IMR-90 (cell line): Measurements from ENCODE around the gene AMTN.

Experiments
- BHLHE40 ChIP-seq: fragments of 150-350 bp; IDR thresholded peaks from 2 replicates; pipeline ENCODE4 v1.6.1; 2016; ENCODE audit warnings: mild to moderate bottlenecking, low read depth, low read length
- CEBPB ChIP-seq: IDR thresholded peaks from 2 replicates; pipeline ENCODE4 v1.6.1; 2012; ENCODE audit warnings: low read depth, low read length, improper control_type of control experiment
- CHD1 ChIP-seq: IDR thresholded peaks from 2 replicates; pipeline ENCODE4 v1.6.1; 2012; ENCODE audit warnings: low read depth, low read length, improper control_type of control experiment
- FOS ChIP-seq: fragments of 150-350 bp; IDR thresholded peaks from 2 replicates; pipeline ENCODE4 v1.6.1; 2016; ENCODE audit warnings: low read depth, low read length
- POLR2A ChIP-seq: IDR thresholded peaks from 2 replicates; pipeline ENCODE4 v1.6.1; 2012; ENCODE audit warnings: mild to moderate bottlenecking, low read depth, low read length
- RAD21 ChIP-seq: IDR thresholded peaks from 2 replicates; pipeline ENCODE4 v1.6.1; 2012; ENCODE audit warnings: low read length, improper control_type of control experiment
- RCOR1 ChIP-seq: IDR thresholded peaks from 2 replicates; pipeline ENCODE4 v1.6.1; 2012; ENCODE audit warnings: mild to moderate bottlenecking, low read length, improper control_type of control experiment; ENCODE audit not compliant: insufficient replicate concordance
- RFX5 ChIP-seq: IDR thresholded peaks from 2 replicates; pipeline ENCODE4 v1.8.0; 2012; ENCODE audit warnings: low read depth, mild to moderate bottlenecking, low read length, moderate library complexity
- TF ChIP-seq, protein P1 (sequence below): conservative IDR thresholded peaks from 2 replicates; pipeline ENCODE4 v1.5.1; 2012; ENCODE audit warnings: mild to moderate bottlenecking, low read depth, low read length, improper control_type of control experiment
- TF ChIP-seq, protein P2 (sequence below): fragments of 150-350 bp; IDR thresholded peaks from 2 replicates; pipeline ENCODE4 v1.6.1; 2016; ENCODE audit warnings: low read depth, mild to moderate bottlenecking, low read length, moderate library complexity, borderline replicate concordance
- TF ChIP-seq, protein P3 (sequence below): fragments of 150-350 bp; IDR thresholded peaks from 2 replicates; pipeline ENCODE4 v1.6.1; 2017; ENCODE audit warnings: mild to moderate bottlenecking, antibody characterized with exemption, low read length, low read depth

DNA sequence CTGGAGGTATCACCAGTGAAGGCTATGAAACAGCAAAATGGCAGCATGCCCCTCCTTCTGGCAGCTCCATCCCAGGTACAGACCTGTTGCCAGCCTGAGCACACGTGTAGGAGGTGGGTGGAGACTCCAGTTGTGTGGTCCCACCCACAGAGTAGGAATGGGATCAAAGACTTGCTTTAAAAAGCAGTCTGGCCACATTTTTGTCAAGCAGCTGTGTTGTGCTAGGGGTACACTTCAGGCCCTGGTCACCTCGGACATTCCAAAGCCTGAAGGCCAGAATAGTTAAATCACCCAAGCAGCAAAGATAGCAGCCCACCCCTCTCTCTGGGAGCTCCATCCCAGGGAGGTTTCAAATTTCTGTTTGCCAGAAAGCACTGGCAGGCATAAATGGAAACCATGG, 53.4 kb downstream of the AMTN start:
- TF ChIP-seq, protein P1, sequence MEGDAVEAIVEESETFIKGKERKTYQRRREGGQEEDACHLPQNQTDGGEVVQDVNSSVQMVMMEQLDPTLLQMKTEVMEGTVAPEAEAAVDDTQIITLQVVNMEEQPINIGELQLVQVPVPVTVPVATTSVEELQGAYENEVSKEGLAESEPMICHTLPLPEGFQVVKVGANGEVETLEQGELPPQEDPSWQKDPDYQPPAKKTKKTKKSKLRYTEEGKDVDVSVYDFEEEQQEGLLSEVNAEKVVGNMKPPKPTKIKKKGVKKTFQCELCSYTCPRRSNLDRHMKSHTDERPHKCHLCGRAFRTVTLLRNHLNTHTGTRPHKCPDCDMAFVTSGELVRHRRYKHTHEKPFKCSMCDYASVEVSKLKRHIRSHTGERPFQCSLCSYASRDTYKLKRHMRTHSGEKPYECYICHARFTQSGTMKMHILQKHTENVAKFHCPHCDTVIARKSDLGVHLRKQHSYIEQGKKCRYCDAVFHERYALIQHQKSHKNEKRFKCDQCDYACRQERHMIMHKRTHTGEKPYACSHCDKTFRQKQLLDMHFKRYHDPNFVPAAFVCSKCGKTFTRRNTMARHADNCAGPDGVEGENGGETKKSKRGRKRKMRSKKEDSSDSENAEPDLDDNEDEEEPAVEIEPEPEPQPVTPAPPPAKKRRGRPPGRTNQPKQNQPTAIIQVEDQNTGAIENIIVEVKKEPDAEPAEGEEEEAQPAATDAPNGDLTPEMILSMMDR = no peak
- TF ChIP-seq RFX5 (no peak), CEBPB (no peak), POLR2A (no peak), BHLHE40 (no peak), RAD21 (no peak), FOS (no peak), CHD1 (no peak), RCOR1 (no peak)
- TF ChIP-seq, protein P2, sequence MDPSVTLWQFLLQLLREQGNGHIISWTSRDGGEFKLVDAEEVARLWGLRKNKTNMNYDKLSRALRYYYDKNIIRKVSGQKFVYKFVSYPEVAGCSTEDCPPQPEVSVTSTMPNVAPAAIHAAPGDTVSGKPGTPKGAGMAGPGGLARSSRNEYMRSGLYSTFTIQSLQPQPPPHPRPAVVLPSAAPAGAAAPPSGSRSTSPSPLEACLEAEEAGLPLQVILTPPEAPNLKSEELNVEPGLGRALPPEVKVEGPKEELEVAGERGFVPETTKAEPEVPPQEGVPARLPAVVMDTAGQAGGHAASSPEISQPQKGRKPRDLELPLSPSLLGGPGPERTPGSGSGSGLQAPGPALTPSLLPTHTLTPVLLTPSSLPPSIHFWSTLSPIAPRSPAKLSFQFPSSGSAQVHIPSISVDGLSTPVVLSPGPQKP = no peak
- TF ChIP-seq, protein P3, sequence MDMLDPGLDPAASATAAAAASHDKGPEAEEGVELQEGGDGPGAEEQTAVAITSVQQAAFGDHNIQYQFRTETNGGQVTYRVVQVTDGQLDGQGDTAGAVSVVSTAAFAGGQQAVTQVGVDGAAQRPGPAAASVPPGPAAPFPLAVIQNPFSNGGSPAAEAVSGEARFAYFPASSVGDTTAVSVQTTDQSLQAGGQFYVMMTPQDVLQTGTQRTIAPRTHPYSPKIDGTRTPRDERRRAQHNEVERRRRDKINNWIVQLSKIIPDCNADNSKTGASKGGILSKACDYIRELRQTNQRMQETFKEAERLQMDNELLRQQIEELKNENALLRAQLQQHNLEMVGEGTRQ = no peak
